ENCODE results near the gene RBP5.

RBP5 gene

GRCh38 chr12:7128681-7129286, at the start of gene RBP5:
Gene RBP5, minus strand, starts transcription at chr12:7128889. Its CDS starts 114 bp downstream, at chr12:7128775.
- no peak for DNase-seq

GRCh38 chr12:7178481-7178880, 49.8 kb upstream of the RBP5 start:
- no peak for DNase-seq

- DNase-seq = no peak
Observed at GRCh38 chr12:7176595-7176994, 47.9 kb upstream of the RBP5 start.

GRCh38 chr12:7175493-7175892, 46.8 kb upstream of the RBP5 start:
- no peak for DNase-seq

GRCh38 chr12:7171854-7172253, 43.2 kb upstream of the RBP5 start:
- DNase-seq = no peak

GRCh38 chr12:7169951-7170350, 41.3 kb upstream of the RBP5 start:
- DNase-seq = no peak

GRCh38 chr12:7162691-7163114, 34.0 kb upstream of the RBP5 start:
- DNase-seq = no peak

GRCh38 chr12:7161811-7162210, 33.1 kb upstream of the RBP5 start:
- DNase-seq = no peak

GRCh38 chr12:7161327-7161726, 32.6 kb upstream of the RBP5 start:
- no peak for DNase-seq

GRCh38 chr12:7160183-7160582, 31.5 kb upstream of the RBP5 start:
- no peak for DNase-seq

GRCh38 chr12:7158781-7159609, 30.3 kb upstream of the RBP5 start:
- DNase-seq = no peak

- DNase-seq = no peak
Observed at GRCh38 chr12:7157391-7157790, 28.7 kb upstream of the RBP5 start.

- DNase-seq = no peak
Observed at GRCh38 chr12:7156259-7157197, 27.8 kb upstream of the RBP5 start.

- DNase-seq = no peak
Observed at GRCh38 chr12:7155471-7156034, 26.9 kb upstream of the RBP5 start.

- DNase-seq = no peak
Observed at GRCh38 chr12:7154901-7155470, 26.3 kb upstream of the RBP5 start.

- DNase-seq = no peak
Observed at GRCh38 chr12:7154042-7154441, 25.4 kb upstream of the RBP5 start.

GRCh38 chr12:7152818-7153217, 24.1 kb upstream of the RBP5 start:
- no peak for DNase-seq

GRCh38 chr12:7151532-7151931, 22.8 kb upstream of the RBP5 start:
- DNase-seq = no peak

GRCh38 chr12:7150841-7151240, 22.2 kb upstream of the RBP5 start:
- no peak for DNase-seq

- DNase-seq = no peak
Observed at GRCh38 chr12:7150356-7150755, 21.7 kb upstream of the RBP5 start.

GRCh38 chr12:7146906-7147305, 18.2 kb upstream of the RBP5 start:
- no peak for DNase-seq

- DNase-seq = no peak
Observed at GRCh38 chr12:7146228-7146627, 17.5 kb upstream of the RBP5 start.

GRCh38 chr12:7145671-7146070, 17.0 kb upstream of the RBP5 start:
- DNase-seq = no peak
